Cardiac fibroblast (primary cell): ENCODE measurements around the gene PCSK2.

Experiments
- DNase-seq, 2 donors: peaks; one replicate each; pipeline versions ENCODE4 v3.0.0 to v3.0.0-alpha.2; 2010; ENCODE audit warnings: low read depth in 2 of 2
- H3K4me3 ChIP-seq, 2 donors: replicated peaks in 1 of 2; 1 replicate in 1 of 2; 2 replicates in 1 of 2; pipeline ENCODE4 v1.5.1; 2011; ENCODE audit warnings: low read depth in 2 of 2, low read length in 2 of 2, mild to moderate bottlenecking in 2 of 2, moderate library complexity in 1 of 2
- CTCF ChIP-seq: IDR thresholded peaks from one replicate; pipeline ENCODE4 v1.5.1; 2011; ENCODE audit warnings: low read depth, mild to moderate bottlenecking, low read length, inconsistent platforms

PCSK2 gene

GRCh38 chr20:17453592-17453991 is 226.8 kb downstream of the PCSK2 start:
- no peak for DNase-seq
- H3K4me3 ChIP-seq: no peak overlapping the region
- no peak for TF ChIP-seq CTCF

GRCh38 chr20:17456279-17456678 is 229.4 kb downstream of the PCSK2 start:
- TF ChIP-seq CTCF: no peak
- no peak for DNase-seq

GRCh38 chr20:17457079-17457478 is 230.2 kb downstream of the PCSK2 start:
- no peak for TF ChIP-seq CTCF
- H3K4me3 ChIP-seq: no peak overlapping the region
- no peak for DNase-seq

More at GRCh38 chr20:17456279-17456678, 229.4 kb downstream of the PCSK2 start:
- no peak overlapping the region for H3K4me3 ChIP-seq

GRCh38 chr20:17457588-17458190 is 230.8 kb downstream of the PCSK2 start:
- no peak overlapping the region for H3K4me3 ChIP-seq
- TF ChIP-seq CTCF: no peak
- peak; percentile 2 to 8 for DNase-seq

GRCh38 chr20:17460119-17460518 is 233.3 kb downstream of the PCSK2 start:
- TF ChIP-seq CTCF: no peak
- no peak overlapping the region for H3K4me3 ChIP-seq
- DNase-seq: peak in 1 of 2 donors; percentile 18

GRCh38 chr20:17461941-17462340 is 235.1 kb downstream of the PCSK2 start:
- no peak for DNase-seq
- H3K4me3 ChIP-seq: no peak overlapping the region
- TF ChIP-seq CTCF: no peak

- DNase-seq: peak in 1 of 2 donors; percentile 11
- TF ChIP-seq CTCF: no peak
- H3K4me3 ChIP-seq: no peak overlapping the region
Observed at GRCh38 chr20:17463711-17464110, 236.9 kb downstream of the PCSK2 start.
